ENCODE data around the gene CROCC2.
A peak's percentile ranks its signal among the peaks of the same experiment; 100 is the strongest.

Gene CROCC2

GRCh38 chr2:240988146-240988545, 82.0 kb downstream of the CROCC2 start:
- DNase-seq (ENCODE audit: low read depth), result peak; percentile 16

- no peak for DNase-seq (ENCODE audit: low read depth)
Observed at GRCh38 chr2:240988571-240989271, 82.6 kb downstream of the CROCC2 start.

GRCh38 chr2:240989451-240990265, 83.5 kb downstream of the CROCC2 start:
- DNase-seq (ENCODE audit: low read depth), result peak; percentile 21

GRCh38 chr2:240990266-240990529, 84.1 kb downstream of the CROCC2 start:
- no peak for DNase-seq (ENCODE audit: low read depth)

- DNase-seq (ENCODE audit: low read depth), result no peak
Observed at GRCh38 chr2:240990726-240991377, 84.7 kb downstream of the CROCC2 start.

- DNase-seq (ENCODE audit: low read depth), result peak; percentile 76
Observed at GRCh38 chr2:240991378-240992263, 85.5 kb downstream of the CROCC2 start.

GRCh38 chr2:240992572-240993291, 86.6 kb downstream of the CROCC2 start:
- DNase-seq (ENCODE audit: low read depth), result no peak

GRCh38 chr2:240993446-240994170, 87.5 kb downstream of the CROCC2 start:
- no peak for DNase-seq (ENCODE audit: low read depth)

GRCh38 chr2:240994171-240994896, 88.2 kb downstream of the CROCC2 start:
- DNase-seq (ENCODE audit: low read depth), result no peak

GRCh38 chr2:240995041-240996021, 89.2 kb downstream of the CROCC2 start:
- DNase-seq (ENCODE audit: low read depth), result no peak

- no peak for DNase-seq (ENCODE audit: low read depth)
Observed at GRCh38 chr2:240996161-240996833, 90.2 kb downstream of the CROCC2 start.

GRCh38 chr2:240996834-240997140, 90.7 kb downstream of the CROCC2 start:
- DNase-seq (ENCODE audit: low read depth), result no peak

GRCh38 chr2:240997141-240997855, 91.2 kb downstream of the CROCC2 start:
- DNase-seq (ENCODE audit: low read depth), result peak; percentile 37

- DNase-seq (ENCODE audit: low read depth), result peak; percentile 60
Observed at GRCh38 chr2:240997856-240998705, 91.9 kb downstream of the CROCC2 start, which contains the start of gene SNED1. SNED1 (plus strand) TSS chr2:240998618; CDS start chr2:240998838, 220 bp downstream.

GRCh38 chr2:240998706-240998994, 92.5 kb downstream of the CROCC2 start:
- DNase-seq (ENCODE audit: low read depth), result no peak

GRCh38 chr2:240998995-240999791, 93.1 kb downstream of the CROCC2 start:
- no peak for DNase-seq (ENCODE audit: low read depth)
